Gastroesophageal sphincter (tissue), 3 donors: ENCODE measurements around the gene CR2.

ENCODE experiments used
- POLR2A ChIP-seq, 2 donors: fragments of 450-650 bp; IDR thresholded peaks; one replicate each; pipeline ENCODE4 v1.6.1; 2017; ENCODE audit warnings: antibody characterized with exemption in 2 of 2, mild to moderate bottlenecking in 2 of 2, moderate library complexity in 1 of 2
- POLR2AphosphoS5 ChIP-seq: sonication (generic); formaldehyde crosslinking; IDR thresholded peaks from one replicate; pipeline ENCODE4 v1.6.1; 2017; ENCODE audit warnings: antibody characterized with exemption
- TF ChIP-seq, protein P1 (sequence below), 4 experiments: fragments of 200-600 bp in 2 of 4; fragments of 450-650 bp in 2 of 4; sonication (generic) in 1 of 4; IDR thresholded peaks; one replicate each; pipeline ENCODE4 v1.5.1; 2017 to 2019; ENCODE audit warnings: antibody characterized with exemption in 4 of 4, mild to moderate bottlenecking in 2 of 4, moderate library complexity in 2 of 4

DNA sequence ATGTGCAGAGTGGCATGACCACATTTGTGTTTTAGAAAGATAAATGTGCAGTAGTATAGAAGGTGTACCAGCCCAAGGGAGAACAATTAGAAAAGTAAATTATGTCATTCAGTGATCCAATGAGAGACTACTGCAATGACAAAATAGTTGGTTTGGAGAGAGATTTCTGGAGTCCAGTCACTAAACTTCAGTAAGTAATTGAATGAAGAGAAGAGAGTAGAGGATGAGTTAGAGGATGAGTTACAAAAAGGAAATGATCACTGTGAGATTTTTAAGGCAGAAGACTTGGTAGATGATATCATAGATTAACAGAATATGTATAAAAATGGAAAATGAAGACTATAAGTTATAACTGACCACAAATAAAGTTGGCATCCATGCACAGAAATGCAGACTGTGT lies 8.4 kb downstream of the CR2 start:
- no peak for TF ChIP-seq POLR2A (IDR thresholded peaks at IDR 0.05)
- TF ChIP-seq, protein P1, sequence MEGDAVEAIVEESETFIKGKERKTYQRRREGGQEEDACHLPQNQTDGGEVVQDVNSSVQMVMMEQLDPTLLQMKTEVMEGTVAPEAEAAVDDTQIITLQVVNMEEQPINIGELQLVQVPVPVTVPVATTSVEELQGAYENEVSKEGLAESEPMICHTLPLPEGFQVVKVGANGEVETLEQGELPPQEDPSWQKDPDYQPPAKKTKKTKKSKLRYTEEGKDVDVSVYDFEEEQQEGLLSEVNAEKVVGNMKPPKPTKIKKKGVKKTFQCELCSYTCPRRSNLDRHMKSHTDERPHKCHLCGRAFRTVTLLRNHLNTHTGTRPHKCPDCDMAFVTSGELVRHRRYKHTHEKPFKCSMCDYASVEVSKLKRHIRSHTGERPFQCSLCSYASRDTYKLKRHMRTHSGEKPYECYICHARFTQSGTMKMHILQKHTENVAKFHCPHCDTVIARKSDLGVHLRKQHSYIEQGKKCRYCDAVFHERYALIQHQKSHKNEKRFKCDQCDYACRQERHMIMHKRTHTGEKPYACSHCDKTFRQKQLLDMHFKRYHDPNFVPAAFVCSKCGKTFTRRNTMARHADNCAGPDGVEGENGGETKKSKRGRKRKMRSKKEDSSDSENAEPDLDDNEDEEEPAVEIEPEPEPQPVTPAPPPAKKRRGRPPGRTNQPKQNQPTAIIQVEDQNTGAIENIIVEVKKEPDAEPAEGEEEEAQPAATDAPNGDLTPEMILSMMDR (IDR thresholded peaks at IDR 0.05) = no peak
- TF ChIP-seq POLR2AphosphoS5 = no peak
